T-helper 17 cell (primary cell): ENCODE measurements around the gene MAX. TPM values are rescaled to one million over a fixed set of nuclear protein-coding genes. Genes with fewer than 3 reads are reported as not detected.

ENCODE experiments used
- ATAC-seq: fragments of 150-1000 bp; cut with Tn5 transposase; 2 replicates; pipeline ENCODE4 v1.10.0; 2021; ENCODE audit warnings: mild to moderate bottlenecking, moderate library complexity
- DNase-seq, 3 donors: peaks; one replicate each; pipeline versions ENCODE4 v3.0.0 to v3.0.0-alpha.2; 2020 to 2021
- H3K9me3 ChIP-seq: one replicate; pipeline ENCODE4 v1.7.0; 2013; ENCODE audit warnings: low read length, mild to moderate bottlenecking; ENCODE audit not compliant: control insufficient read depth, poor library complexity, severe bottlenecking
- H3K27ac Mint-ChIP-seq: one replicate; pipeline ENCODE4 v1.8.0; 2022; ENCODE audit warnings: mild to moderate bottlenecking, moderate library complexity, mixed read lengths
- H3K27me3 Mint-ChIP-seq: one replicate; pipeline ENCODE4 v1.8.0; 2022; ENCODE audit warnings: mixed read lengths
- H3K36me3 Mint-ChIP-seq: one replicate; pipeline ENCODE4 v1.8.0; 2022; ENCODE audit warnings: low read depth, mixed read lengths
- H3K4me1 Mint-ChIP-seq: one replicate; pipeline ENCODE4 v1.8.0; 2022; ENCODE audit warnings: mild to moderate bottlenecking, mixed read lengths
- H3K4me3 Mint-ChIP-seq: one replicate; pipeline ENCODE4 v1.8.0; 2022; ENCODE audit warnings: mild to moderate bottlenecking, moderate library complexity, mixed read lengths
- total RNA-seq, 4 donors: library from RNA in 2 of 4; stranded (reverse) in 2 of 4; gene quantifications; one replicate each; pipeline ENCODE4 v1.2.3 and lab custom pipeline; 2022 to 2026

Gene MAX
- total RNA-seq (100 to 1,000 TPM; 167 to 312 TPM), total RNA-seq (lab: John Stamatoyannopoulos, UW) (108 to 112 reads per million in 2 donors)

DNA sequence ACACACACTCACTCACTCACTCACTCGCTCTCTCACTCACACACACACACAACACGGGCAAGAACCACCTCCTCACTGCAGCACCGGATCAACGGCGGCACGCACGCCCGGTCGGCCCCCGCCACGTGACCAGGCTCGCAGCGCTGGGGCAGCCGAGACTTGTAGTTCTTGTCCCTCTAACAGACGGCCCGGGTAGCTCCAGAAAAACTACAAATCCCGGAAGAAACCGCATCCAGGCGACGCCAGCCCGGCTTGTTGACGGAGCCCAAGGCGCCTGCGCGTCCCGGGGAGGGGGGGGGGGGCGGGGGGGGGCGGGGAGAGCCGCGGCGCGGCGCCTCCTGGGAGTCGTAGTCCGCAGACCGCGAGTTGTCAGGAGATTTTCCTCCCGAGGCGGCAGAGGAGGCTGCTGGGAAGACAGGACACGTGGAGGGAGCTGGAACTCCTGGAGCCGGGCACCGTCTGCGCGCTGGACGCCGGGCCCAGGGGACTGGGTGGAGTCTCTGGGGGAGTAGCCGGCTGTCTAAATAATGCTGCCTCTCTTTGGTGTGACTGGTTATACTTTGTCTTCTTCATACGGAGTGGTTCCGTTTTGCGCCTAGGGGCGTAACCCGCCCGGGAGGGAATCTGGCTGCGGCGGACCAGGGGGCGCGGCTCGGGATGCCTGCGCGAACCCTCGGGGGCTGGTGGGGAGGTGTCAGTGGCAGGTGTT is at the start of gene MAX:
Gene MAX, minus strand, starts transcription at position 77 of the 709 bp plus-strand sequence. CDS start 178 bp downstream, outside the sequence.
- Mint-ChIP-seq H3K27me3 (peaks cover 6% of the 10 kb centered on the region), H3K36me3 (peaks cover 9% of the 10 kb centered on the region), H3K4me3 (peak within 1 kb of the TSS; percentile 88), H3K4me1 (peaks cover 27% of the 10 kb centered on the region), H3K27ac (peak within 1 kb of the TSS; percentile 74)
- ATAC-seq (peak; percentile 94), DNase-seq (peak; percentile 93 to 98 (median 96))
- no peaks in the 10 kb centered on the region for H3K9me3 ChIP-seq

GRCh38 chr14:65151609-65151956 is 49.3 kb upstream of the MAX start:
- H3K4me1 Mint-ChIP-seq: no peaks in the 10 kb centered on the region
- H3K27ac Mint-ChIP-seq: no peak overlapping the region
- peaks cover 2% of the 10 kb centered on the region for H3K36me3 Mint-ChIP-seq
- ATAC-seq: no peak
- peaks cover 7% of the 10 kb centered on the region for H3K27me3 Mint-ChIP-seq
- no peak overlapping the region for H3K4me3 Mint-ChIP-seq
- DNase-seq: no peak
- no peaks in the 10 kb centered on the region for H3K9me3 ChIP-seq

GRCh38 chr14:65150898-65151608 is 48.7 kb upstream of the MAX start:
- no peaks in the 10 kb centered on the region for H3K9me3 ChIP-seq
- peaks cover 2% of the 10 kb centered on the region for H3K36me3 Mint-ChIP-seq
- DNase-seq (no peak), ATAC-seq (no peak)
- H3K4me3 Mint-ChIP-seq: no peak overlapping the region
- H3K27ac Mint-ChIP-seq: no peak overlapping the region
- peaks cover 11% of the 10 kb centered on the region for H3K27me3 Mint-ChIP-seq
- H3K4me1 Mint-ChIP-seq: no peaks in the 10 kb centered on the region

DNA sequence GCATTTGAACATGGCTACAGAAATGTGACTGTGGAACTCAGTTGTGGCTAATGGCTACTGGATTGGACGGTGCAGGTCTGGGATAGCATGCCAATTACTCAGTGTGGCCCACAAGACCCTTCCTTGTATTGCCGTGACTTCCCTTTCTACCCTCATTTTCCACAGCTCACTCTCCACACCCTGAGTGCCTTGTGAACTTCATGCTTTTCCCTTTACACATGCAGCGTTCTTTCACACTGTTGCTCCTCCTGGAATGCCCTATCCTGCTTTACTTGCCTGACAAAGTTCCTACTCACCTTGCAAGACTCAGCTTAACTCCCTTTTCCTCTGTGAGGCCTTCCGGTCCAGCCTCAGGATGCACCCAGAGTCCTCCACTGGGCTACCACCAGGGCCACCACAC is 46.8 kb upstream of the MAX start:
- H3K36me3 Mint-ChIP-seq: peaks cover 2% of the 10 kb centered on the region
- no peak overlapping the region for H3K27ac Mint-ChIP-seq
- H3K27me3 Mint-ChIP-seq: peaks cover 25% of the 10 kb centered on the region
- no peaks in the 10 kb centered on the region for H3K9me3 ChIP-seq
- ATAC-seq: no peak
- DNase-seq: no peak
- no peaks in the 10 kb centered on the region for H3K4me1 Mint-ChIP-seq
- H3K4me3 Mint-ChIP-seq: no peak overlapping the region

GRCh38 chr14:65144170-65144569 is 41.9 kb upstream of the MAX start:
- Mint-ChIP-seq H3K4me3 (no peak overlapping the region), H3K4me1 (no peaks in the 10 kb centered on the region), H3K27ac (no peak overlapping the region), H3K27me3 (peaks cover 33% of the 10 kb centered on the region), H3K36me3 (peaks cover 5% of the 10 kb centered on the region)
- no peak for DNase-seq
- no peaks in the 10 kb centered on the region for H3K9me3 ChIP-seq
- ATAC-seq: no peak

DNA sequence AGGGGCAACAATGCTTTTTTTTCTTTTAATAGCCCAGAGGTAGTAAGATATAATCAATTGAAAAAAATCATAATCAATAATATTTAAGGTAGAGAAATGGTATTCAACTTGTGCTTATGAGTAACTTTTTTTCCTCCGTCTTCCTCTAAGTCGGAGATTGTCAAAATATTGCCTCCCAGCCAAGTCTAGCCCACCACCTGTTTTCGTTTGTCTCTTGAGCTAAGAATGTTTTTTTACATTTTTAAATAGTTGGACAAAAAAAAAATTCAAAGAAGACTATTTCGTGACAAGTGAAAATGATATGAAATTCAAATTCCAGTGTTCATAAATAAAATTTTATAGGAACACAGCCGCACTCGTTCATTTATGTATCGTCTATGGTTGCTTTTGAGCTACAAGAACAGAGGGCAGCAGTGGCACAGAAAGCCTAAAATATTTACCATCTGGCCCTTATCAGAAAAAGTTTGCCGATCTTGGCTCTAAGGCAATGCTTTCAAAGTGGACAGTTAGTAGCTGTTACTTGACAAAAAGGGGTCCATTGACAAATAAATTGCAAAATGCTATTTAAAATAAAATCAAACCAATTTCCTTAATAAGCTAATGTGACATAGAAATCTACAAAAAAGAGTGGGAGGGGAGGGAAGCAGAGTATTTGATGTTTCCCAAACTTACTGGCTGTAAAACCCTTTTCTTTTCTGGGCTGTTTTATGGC is 40.8 kb upstream of the MAX start:
- Mint-ChIP-seq H3K27ac (no peak overlapping the region), H3K4me3 (no peak overlapping the region), H3K27me3 (peaks cover 33% of the 10 kb centered on the region), H3K4me1 (no peaks in the 10 kb centered on the region), H3K36me3 (peaks cover 5% of the 10 kb centered on the region)
- no peaks in the 10 kb centered on the region for H3K9me3 ChIP-seq
- no peak for DNase-seq
- no peak for ATAC-seq

DNA sequence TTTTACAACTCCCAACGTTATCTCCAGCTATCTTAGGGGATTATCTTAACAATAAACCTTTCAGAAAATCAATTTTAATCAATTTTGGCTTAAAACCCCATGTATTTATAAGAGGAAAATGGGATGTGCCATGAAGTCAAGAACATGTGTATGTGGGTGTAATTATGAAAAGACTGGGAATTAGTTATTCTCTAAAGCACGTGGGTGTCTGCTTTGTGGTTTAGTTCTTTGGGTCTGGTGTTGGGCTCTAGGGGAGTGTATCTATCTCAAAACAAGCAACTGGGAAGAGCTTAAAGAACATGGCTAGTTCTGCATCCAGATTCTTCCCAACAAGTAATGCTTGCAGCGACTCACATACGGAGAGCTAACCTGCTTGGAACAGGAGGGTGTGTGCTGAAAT is 40.1 kb upstream of the MAX start:
- Mint-ChIP-seq H3K27ac (no peak overlapping the region), H3K36me3 (peaks cover 5% of the 10 kb centered on the region), H3K4me1 (no peaks in the 10 kb centered on the region), H3K4me3 (no peak overlapping the region), H3K27me3 (peaks cover 33% of the 10 kb centered on the region)
- ATAC-seq (no peak), DNase-seq (no peak)
- H3K9me3 ChIP-seq: no peaks in the 10 kb centered on the region

- Mint-ChIP-seq H3K4me1 (no peaks in the 10 kb centered on the region), H3K4me3 (no peak overlapping the region), H3K36me3 (peaks cover 5% of the 10 kb centered on the region), H3K27ac (no peak overlapping the region), H3K27me3 (peaks cover 33% of the 10 kb centered on the region)
- DNase-seq (no peak), ATAC-seq (no peak)
- H3K9me3 ChIP-seq: no peaks in the 10 kb centered on the region
These were observed 39.2 kb upstream of the MAX start for GRCh38 chr14:65141523-65141922.

DNA sequence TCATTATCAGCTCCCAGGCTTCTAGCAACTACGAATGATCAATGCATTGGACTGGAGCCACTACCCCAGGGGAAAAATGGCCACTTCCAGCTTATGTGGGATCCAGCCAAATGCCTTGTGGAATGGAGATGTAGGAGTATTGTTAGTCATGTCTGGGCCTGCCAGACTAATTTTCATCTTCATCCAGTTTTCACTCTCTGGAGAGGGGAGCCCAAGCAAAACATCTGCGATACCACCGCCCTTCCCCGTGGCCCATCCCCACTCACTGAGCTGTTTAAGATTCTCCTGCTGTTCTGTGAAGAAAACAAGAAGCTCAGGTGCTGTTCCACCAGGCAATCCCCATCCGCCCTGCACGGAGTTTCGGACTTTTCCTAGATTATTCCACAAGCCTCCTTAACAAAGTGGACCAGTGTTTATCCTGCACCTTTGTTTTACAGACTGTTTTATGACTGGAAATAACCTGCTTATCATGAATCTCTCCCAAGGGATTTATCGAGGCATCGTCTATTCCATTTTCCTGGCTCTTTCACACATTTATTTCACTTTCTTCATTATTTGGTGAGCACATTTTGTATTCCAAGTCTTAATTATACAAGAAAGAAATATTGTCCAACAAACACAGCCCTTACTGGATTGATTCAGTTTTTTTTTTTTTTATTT is 35.5 kb upstream of the MAX start:
- DNase-seq (no peak), ATAC-seq (no peak)
- no peaks in the 10 kb centered on the region for H3K9me3 ChIP-seq
- Mint-ChIP-seq H3K27ac (peak overlapping the region; percentile 43), H3K4me1 (peaks cover 5% of the 10 kb centered on the region), H3K4me3 (no peak overlapping the region), H3K36me3 (no peaks in the 10 kb centered on the region), H3K27me3 (peaks cover 6% of the 10 kb centered on the region)

DNA sequence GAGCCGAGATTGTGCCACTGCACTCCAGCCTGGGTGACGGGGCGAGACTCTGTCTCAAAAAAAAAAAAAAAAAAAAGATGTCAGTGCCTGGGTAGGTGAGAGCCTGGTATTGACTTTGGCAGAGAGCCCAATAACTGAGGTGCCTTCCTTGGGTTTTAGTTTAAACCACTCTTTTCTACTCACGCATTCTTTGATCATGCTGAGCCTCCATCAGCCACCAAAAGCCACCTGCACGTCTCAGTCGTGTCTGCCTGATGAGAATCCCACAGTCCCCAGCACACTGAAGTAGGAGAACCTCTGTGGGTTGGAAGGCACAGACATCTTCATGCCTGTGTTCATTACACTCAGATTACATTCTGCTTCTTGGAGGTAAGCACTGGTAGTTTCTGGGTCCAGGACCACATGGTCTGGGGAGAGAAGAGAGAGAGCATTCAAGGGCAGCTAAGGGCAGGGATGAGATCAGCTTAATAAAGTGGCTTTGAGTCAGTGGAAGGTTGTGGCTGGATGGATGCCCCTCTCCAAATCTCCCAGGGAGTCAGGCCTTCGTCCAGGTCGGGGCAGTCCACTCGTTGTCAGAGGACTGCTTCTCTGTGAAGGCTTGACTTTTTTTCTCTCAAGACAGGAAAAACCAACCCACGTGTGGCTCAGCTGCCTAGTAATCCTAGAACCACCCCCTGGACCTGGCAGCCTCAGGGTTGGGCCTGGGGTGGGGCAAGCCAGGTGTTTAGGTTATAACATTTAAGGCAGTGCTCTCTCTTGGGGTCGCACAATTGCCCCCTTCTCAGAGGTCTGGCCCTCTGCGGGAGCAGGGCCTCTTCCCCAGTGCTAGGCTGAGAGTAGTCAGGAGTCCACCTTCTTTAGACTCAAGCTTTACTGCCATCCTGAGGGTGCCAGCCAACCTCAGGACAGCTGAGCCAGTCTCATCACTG is 32.6 kb upstream of the MAX start:
- no peaks in the 10 kb centered on the region for H3K27me3 Mint-ChIP-seq
- H3K27ac Mint-ChIP-seq: peak overlapping the region; percentile 16
- DNase-seq (no peak), ATAC-seq (no peak)
- H3K4me3 Mint-ChIP-seq: no peak overlapping the region
- H3K36me3 Mint-ChIP-seq: no peaks in the 10 kb centered on the region
- H3K9me3 ChIP-seq: no peaks in the 10 kb centered on the region
- peaks cover 5% of the 10 kb centered on the region for H3K4me1 Mint-ChIP-seq

DNA sequence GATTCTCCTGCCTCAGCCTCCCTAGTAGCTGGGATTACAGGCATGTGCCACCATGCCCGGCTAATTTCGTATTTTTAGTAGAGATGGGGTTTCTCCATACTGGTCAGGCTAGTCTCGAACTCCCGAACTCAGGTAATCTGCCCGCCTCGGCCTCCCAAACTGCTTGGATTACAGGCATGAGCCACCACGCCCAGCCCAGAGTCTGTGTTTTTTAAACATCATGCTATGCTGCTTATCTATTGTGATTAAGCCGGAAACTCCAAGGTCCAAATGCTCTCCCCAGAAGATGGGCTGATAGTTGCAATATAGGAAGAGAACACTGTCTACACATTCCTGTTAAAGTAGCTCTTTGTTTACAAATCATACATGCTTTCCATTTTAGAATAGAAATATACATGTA is 30.5 kb upstream of the MAX start:
- Mint-ChIP-seq H3K36me3 (no peaks in the 10 kb centered on the region), H3K27ac (no peak overlapping the region), H3K27me3 (peaks cover 2% of the 10 kb centered on the region), H3K4me1 (peaks cover 5% of the 10 kb centered on the region), H3K4me3 (no peak overlapping the region)
- H3K9me3 ChIP-seq: no peaks in the 10 kb centered on the region
- ATAC-seq (no peak), DNase-seq (no peak)

- ATAC-seq: no peak
- Mint-ChIP-seq H3K36me3 (no peaks in the 10 kb centered on the region), H3K27ac (no peak overlapping the region), H3K27me3 (peaks cover 4% of the 10 kb centered on the region), H3K4me3 (no peak overlapping the region), H3K4me1 (peaks cover 5% of the 10 kb centered on the region)
- H3K9me3 ChIP-seq: no peaks in the 10 kb centered on the region
- no peak for DNase-seq
These were observed 29.0 kb upstream of the MAX start for GRCh38 chr14:65131301-65131701.
